Smooth muscle cell (in vitro differentiated cells): Measurements from ENCODE around the gene EDDM13. TPM values are rescaled to one million over a fixed set of nuclear protein-coding genes. Genes with fewer than 3 reads are reported as not detected.

ENCODE experiments used
- DNase-seq: peaks from one replicate; lab custom pipeline; 2025; ENCODE audit not compliant: unreplicated experiment; lab: John Stamatoyannopoulos, UW
- H2AFZ ChIP-seq: fragments of 200-600 bp; sonication (generic); 2 replicates; pipeline ENCODE4 v1.6.0; 2016; ENCODE audit warnings: antibody characterized with exemption, low read depth, mild to moderate bottlenecking
- H3F3A ChIP-seq: fragments of 200-600 bp; sonication (generic); 2 replicates; pipeline ENCODE4 v1.6.0; 2017; ENCODE audit warnings: antibody characterized with exemption, low read depth
- H3K27ac ChIP-seq: fragments of 200-600 bp; sonication (generic); 2 replicates; pipeline ENCODE4 v1.5.1; 2016; ENCODE audit warnings: low read depth, mild to moderate bottlenecking
- H3K27me3 ChIP-seq: fragments of 200-600 bp; sonication (generic); 2 replicates; pipeline ENCODE4 v1.6.1; 2016; ENCODE audit warnings: low read depth, mild to moderate bottlenecking
- H3K36me3 ChIP-seq: fragments of 200-600 bp; sonication (generic); 2 replicates; pipeline ENCODE4 v1.5.1; 2016; ENCODE audit warnings: low read depth
- H3K4me1 ChIP-seq: fragments of 200-600 bp; sonication (generic); 2 replicates; pipeline ENCODE4 v1.5.1; 2016; ENCODE audit warnings: low read depth
- H3K4me2 ChIP-seq: fragments of 200-600 bp; sonication (generic); 2 replicates; pipeline ENCODE4 v1.6.0; 2016; ENCODE audit warnings: mild to moderate bottlenecking
- H3K4me3 ChIP-seq: fragments of 200-600 bp; sonication (generic); 2 replicates; pipeline ENCODE4 v1.5.1; 2016; ENCODE audit warnings: mild to moderate bottlenecking
- H3K79me2 ChIP-seq: fragments of 200-600 bp; sonication (generic); 2 replicates; pipeline ENCODE4 v1.6.0; 2016; ENCODE audit warnings: low read depth, mild to moderate bottlenecking
- H3K9ac ChIP-seq: fragments of 200-600 bp; sonication (generic); 2 replicates; pipeline ENCODE4 v1.6.0; 2016; ENCODE audit warnings: low read depth
- H3K9me3 ChIP-seq: fragments of 200-600 bp; sonication (generic); replicated peaks from 2 replicates; pipeline ENCODE4 v1.5.1; 2016; ENCODE audit warnings: low read depth
- H4K20me1 ChIP-seq: fragments of 200-600 bp; sonication (generic); 2 replicates; pipeline ENCODE4 v1.6.0; 2016; ENCODE audit warnings: low read depth
- WGBS: methylation state at CpG from one replicate; pipeline ENCODE4 v1.1.7; 2016; ENCODE audit warnings: low lambda C conversion rate; 5-methylcytosine and 5-hydroxymethylcytosine counted together
- polyA plus RNA-seq: library from polyadenylated mRNA; unstranded; fragments of >200 nt; fragmentation: Nextera tagmentation; extraction: Ambion mirVana; gene quantifications from 2 replicates; pipeline ENCODE4 v1.2.1, GENCODE V29; 2016
- total RNA-seq: library from RNA; depleted of rRNA; stranded (reverse); fragments of >200 nt; gene quantifications from 2 replicates; pipeline ENCODE4 v1.2.3, GENCODE V29; 2014
- TF ChIP-seq, protein P1 (sequence below): fragments of 200-600 bp; sonication (generic); IDR thresholded peaks from 2 replicates; pipeline ENCODE4 v1.5.1; 2017; ENCODE audit warnings: borderline replicate concordance, mild to moderate bottlenecking, antibody characterized with exemption; ENCODE audit not compliant: insufficient read depth, poor library complexity, severe bottlenecking

The EDDM13 gene
- total and polyA plus RNA-seq, 2 experiments from 2014 or later, result 0.58 TPM; not detected in 1

DNA sequence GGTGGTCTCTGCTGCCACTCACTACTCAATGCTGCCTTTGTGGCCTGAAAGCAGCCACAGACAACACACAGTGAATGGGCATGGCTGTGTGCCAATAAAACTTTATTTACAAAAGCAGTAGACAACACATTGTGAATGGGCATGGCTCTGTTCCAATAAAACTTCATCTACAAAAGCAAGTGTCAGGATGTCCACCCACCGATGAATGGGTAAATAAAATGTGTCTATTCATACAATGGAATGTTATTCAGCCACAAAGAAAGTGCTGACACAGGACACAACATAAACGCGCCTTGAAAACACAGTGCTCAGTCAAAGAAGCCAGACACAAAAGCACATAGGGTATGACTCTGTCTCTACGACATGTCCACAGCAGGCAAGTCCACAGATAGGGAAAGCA is 22.0 kb downstream of the EDDM13 start:
- TF ChIP-seq, protein P1, sequence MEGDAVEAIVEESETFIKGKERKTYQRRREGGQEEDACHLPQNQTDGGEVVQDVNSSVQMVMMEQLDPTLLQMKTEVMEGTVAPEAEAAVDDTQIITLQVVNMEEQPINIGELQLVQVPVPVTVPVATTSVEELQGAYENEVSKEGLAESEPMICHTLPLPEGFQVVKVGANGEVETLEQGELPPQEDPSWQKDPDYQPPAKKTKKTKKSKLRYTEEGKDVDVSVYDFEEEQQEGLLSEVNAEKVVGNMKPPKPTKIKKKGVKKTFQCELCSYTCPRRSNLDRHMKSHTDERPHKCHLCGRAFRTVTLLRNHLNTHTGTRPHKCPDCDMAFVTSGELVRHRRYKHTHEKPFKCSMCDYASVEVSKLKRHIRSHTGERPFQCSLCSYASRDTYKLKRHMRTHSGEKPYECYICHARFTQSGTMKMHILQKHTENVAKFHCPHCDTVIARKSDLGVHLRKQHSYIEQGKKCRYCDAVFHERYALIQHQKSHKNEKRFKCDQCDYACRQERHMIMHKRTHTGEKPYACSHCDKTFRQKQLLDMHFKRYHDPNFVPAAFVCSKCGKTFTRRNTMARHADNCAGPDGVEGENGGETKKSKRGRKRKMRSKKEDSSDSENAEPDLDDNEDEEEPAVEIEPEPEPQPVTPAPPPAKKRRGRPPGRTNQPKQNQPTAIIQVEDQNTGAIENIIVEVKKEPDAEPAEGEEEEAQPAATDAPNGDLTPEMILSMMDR, result no peak
- H2AFZ ChIP-seq, result no peak overlapping the region
- no peak for DNase-seq
- no peak overlapping the region for H3K4me3 ChIP-seq
- no peak overlapping the region for H3K9ac ChIP-seq
- no peak overlapping the region for H3K27ac ChIP-seq
- WGBS, result 75% methylated on average over 4 of the region's 4 CpGs
- no peaks in the 10 kb centered on the region for H3K27me3 ChIP-seq
- H3F3A ChIP-seq, result no peaks in the 10 kb centered on the region
- H3K4me2 ChIP-seq, result no peak overlapping the region
- H3K79me2 ChIP-seq, result no peaks in the 10 kb centered on the region
- no peaks in the 10 kb centered on the region for H3K4me1 ChIP-seq
- H4K20me1 ChIP-seq, result no peaks in the 10 kb centered on the region
- no peaks in the 10 kb centered on the region for H3K36me3 ChIP-seq
- H3K9me3 ChIP-seq, result no peaks in the 10 kb centered on the region

DNA sequence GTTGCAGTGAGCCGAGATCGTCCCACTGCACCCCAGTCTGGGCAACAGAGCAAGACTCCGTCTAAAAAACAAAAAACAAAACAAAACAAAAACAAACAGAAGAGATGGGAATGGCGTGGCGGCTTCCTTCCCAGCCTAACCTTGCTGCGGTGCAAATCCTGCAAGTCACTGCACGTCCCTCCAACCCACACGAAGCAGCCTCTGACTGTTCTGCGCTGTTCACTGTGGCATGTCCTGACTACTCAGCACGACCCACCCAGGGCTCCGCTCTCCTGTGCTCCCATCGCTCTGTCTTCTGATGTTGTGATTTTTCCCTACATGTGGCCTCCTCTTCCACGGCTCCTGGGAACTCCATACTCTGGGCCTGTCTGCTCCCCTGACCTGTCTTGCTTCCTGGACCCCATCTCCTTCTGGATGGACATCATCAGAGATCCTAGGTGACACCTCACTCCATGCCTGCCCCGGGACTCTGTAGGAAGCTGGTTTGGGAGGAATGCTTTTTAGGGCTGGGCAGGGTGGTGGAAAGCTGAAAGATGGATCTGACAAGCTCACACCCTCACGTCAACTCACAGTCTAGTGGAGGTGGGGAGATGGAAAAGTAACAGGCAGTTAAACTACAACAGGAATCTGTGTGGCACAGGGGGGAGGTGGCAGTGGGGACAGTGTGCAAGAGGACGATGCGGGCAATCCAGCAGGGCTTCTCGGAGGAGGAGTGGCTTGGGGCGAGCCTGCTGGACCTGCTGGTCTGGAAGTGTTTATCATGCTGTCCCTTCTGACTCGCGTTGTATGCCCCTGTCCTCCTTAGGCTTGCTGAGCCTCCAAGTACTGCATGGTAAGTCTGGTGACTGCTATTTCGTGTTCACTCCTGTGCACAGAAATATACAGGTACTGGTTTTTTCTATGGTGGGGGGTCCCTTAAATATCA is 23.2 kb downstream of the EDDM13 start:
- H4K20me1 ChIP-seq, result no peaks in the 10 kb centered on the region
- TF ChIP-seq, protein P1, result no peak
- H3K27ac ChIP-seq, result peak overlapping the region; percentile 44
- H2AFZ ChIP-seq, result no peak overlapping the region
- H3K27me3 ChIP-seq, result no peaks in the 10 kb centered on the region
- no peaks in the 10 kb centered on the region for H3K79me2 ChIP-seq
- H3K9ac ChIP-seq, result no peak overlapping the region
- no peak for DNase-seq
- H3K4me2 ChIP-seq, result no peak overlapping the region
- H3K4me3 ChIP-seq, result no peak overlapping the region
- no peaks in the 10 kb centered on the region for H3K9me3 ChIP-seq
- H3K4me1 ChIP-seq, result no peaks in the 10 kb centered on the region
- WGBS, result 90% methylated on average over 22 of the region's 22 CpGs
- H3K36me3 ChIP-seq, result no peaks in the 10 kb centered on the region
- no peaks in the 10 kb centered on the region for H3F3A ChIP-seq

DNA sequence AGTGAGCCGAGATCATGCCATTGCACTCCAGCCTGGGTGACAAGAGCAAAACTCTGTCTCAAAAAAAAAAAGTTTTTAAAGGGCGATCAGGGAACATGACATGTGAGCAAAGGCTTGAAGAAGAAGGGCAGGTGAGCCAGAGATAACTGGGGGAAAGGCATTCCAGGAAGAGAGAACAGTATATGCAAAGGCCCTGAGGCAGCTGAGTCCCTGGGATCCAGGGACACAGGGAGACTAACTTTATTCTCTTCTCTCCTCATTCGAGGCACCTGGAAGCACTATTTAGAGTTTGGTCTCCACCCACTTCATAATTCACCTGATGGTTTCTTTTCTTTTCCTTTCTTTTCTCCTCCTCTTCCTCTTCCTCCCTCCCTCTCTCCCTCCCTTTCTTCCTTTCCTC is 24.5 kb downstream of the EDDM13 start:
- no peak overlapping the region for H3K4me3 ChIP-seq
- WGBS, result 88% methylated on average over 3 of the region's 3 CpGs
- no peak for DNase-seq

More for the DNA sequence above, 24.5 kb downstream of the EDDM13 start:
- Histone ChIP-seq H3K36me3 (no peaks in the 10 kb centered on the region), H4K20me1 (no peaks in the 10 kb centered on the region), H3K4me2 (no peak overlapping the region), H2AFZ (no peak overlapping the region), H3K79me2 (no peaks in the 10 kb centered on the region), H3K9me3 (no peaks in the 10 kb centered on the region), H3K9ac (no peak overlapping the region), H3K27me3 (no peaks in the 10 kb centered on the region), H3F3A (no peaks in the 10 kb centered on the region), H3K27ac (no peak overlapping the region), H3K4me1 (no peaks in the 10 kb centered on the region)
- TF ChIP-seq, protein P1, result no peak
